ENCODE data around the gene MINDY1. TPM values are rescaled to one million over a fixed set of nuclear protein-coding genes. Genes with fewer than 3 reads are reported as not detected.

MINDY1 gene
- total and polyA plus RNA-seq, 2 experiments from 2014 or later, result 5.8 to 18.5 TPM

- Histone ChIP-seq H3K4me3 (no peak overlapping the region), H3K27ac (no peak overlapping the region), H3K9me3 (ENCODE audit: low read depth) (no peaks in the 10 kb centered on the region), H3K9me2 (replicated peaks; ENCODE audit: insufficient read depth) (no peaks in the 10 kb centered on the region), H2AFZ (no peak overlapping the region), H3K36me3 (replicated peaks; ENCODE audit: insufficient read depth, low read depth) (peaks cover under 1% of the 10 kb centered on the region), H4K20me1 (ENCODE audit: insufficient read depth, poor library complexity, severe bottlenecking) (peaks cover 35% of the 10 kb centered on the region), H3K4me1 (ENCODE audit: insufficient read depth) (peaks cover 28% of the 10 kb centered on the region), H3K79me2 (peaks cover 66% of the 10 kb centered on the region), H3K4me2 (no peak overlapping the region), H3K27me3 (no peaks in the 10 kb centered on the region)
- TF ChIP-seq, protein P1, sequence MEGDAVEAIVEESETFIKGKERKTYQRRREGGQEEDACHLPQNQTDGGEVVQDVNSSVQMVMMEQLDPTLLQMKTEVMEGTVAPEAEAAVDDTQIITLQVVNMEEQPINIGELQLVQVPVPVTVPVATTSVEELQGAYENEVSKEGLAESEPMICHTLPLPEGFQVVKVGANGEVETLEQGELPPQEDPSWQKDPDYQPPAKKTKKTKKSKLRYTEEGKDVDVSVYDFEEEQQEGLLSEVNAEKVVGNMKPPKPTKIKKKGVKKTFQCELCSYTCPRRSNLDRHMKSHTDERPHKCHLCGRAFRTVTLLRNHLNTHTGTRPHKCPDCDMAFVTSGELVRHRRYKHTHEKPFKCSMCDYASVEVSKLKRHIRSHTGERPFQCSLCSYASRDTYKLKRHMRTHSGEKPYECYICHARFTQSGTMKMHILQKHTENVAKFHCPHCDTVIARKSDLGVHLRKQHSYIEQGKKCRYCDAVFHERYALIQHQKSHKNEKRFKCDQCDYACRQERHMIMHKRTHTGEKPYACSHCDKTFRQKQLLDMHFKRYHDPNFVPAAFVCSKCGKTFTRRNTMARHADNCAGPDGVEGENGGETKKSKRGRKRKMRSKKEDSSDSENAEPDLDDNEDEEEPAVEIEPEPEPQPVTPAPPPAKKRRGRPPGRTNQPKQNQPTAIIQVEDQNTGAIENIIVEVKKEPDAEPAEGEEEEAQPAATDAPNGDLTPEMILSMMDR (IDR thresholded peaks at IDR 0.05; ENCODE audit: poor library complexity), result no peak
- TF ChIP-seq EZH2phosphoT487 (IDR thresholded peaks at IDR 0.05; ENCODE audit: low read depth, severe bottlenecking, unreplicated experiment), result no peak
- TF ChIP-seq EZH2 (IDR thresholded peaks at IDR 0.05; ENCODE audit: borderline replicate concordance), result no peak
- no peak for DNase-seq (ENCODE audit: low spot score)
- WGBS (ENCODE audit: low lambda C conversion rate, missing lambda C conversion rate), result 97% methylated on average over 13 of the region's 13 CpGs
Observed at GRCh38 chr1:150967936-150968335, 38.8 kb downstream of the MINDY1 start.

DNA sequence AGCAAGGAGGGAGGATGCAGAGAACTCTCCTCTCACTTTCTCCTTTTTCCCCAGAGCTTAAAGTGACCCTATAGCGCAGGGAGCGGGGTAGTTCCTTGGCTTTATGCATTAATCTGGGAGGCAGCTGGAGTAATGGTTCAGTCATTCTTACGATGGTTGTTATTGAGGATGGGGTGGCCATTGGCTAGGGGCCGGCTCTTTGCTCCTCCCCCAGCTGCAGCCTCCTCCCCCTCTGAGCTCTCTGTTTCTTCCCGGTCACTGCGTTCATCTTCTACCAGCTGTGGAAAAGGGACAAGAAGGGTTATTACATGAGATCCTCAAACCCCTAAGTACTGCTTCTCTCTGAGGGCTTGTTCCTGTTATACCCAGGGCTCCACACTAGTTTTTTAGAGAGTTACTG lies 40.7 kb downstream of the MINDY1 start:
- H3K27me3 ChIP-seq, result no peaks in the 10 kb centered on the region
- no peak overlapping the region for H3K4me3 ChIP-seq
- H3K4me2 ChIP-seq, result no peak overlapping the region
- no peak for DNase-seq (ENCODE audit: low spot score)
- TF ChIP-seq EZH2phosphoT487 (IDR thresholded peaks at IDR 0.05; ENCODE audit: low read depth, severe bottlenecking, unreplicated experiment), result no peak
- peaks cover 3% of the 10 kb centered on the region for H3K36me3 ChIP-seq (replicated peaks; ENCODE audit: insufficient read depth, low read depth)
- H3K79me2 ChIP-seq, result peaks cover 49% of the 10 kb centered on the region
- peaks cover 24% of the 10 kb centered on the region for H3K4me1 ChIP-seq (ENCODE audit: insufficient read depth)
- H3K9me3 ChIP-seq (ENCODE audit: low read depth), result no peaks in the 10 kb centered on the region
- no peak overlapping the region for H2AFZ ChIP-seq
- 80% methylated on average over 6 of the region's 6 CpGs for WGBS (ENCODE audit: low lambda C conversion rate, missing lambda C conversion rate)
- no peak overlapping the region for H3K27ac ChIP-seq
- peaks cover 34% of the 10 kb centered on the region for H4K20me1 ChIP-seq (ENCODE audit: insufficient read depth, poor library complexity, severe bottlenecking)
- no peaks in the 10 kb centered on the region for H3K9me2 ChIP-seq (replicated peaks; ENCODE audit: insufficient read depth)

GRCh38 chr1:150965605-150966004 lies 41.1 kb downstream of the MINDY1 start:
- H3K9me3 ChIP-seq (ENCODE audit: low read depth), result no peaks in the 10 kb centered on the region
- 99% methylated on average over 4 of the region's 4 CpGs for WGBS (ENCODE audit: low lambda C conversion rate, missing lambda C conversion rate)
- no peak for DNase-seq (ENCODE audit: low spot score)
- H2AFZ ChIP-seq, result no peak overlapping the region
- H3K27ac ChIP-seq, result no peak overlapping the region
- no peak overlapping the region for H3K4me3 ChIP-seq
- peaks cover 3% of the 10 kb centered on the region for H3K36me3 ChIP-seq (replicated peaks; ENCODE audit: insufficient read depth, low read depth)
- H4K20me1 ChIP-seq (ENCODE audit: insufficient read depth, poor library complexity, severe bottlenecking), result peaks cover 30% of the 10 kb centered on the region
- H3K27me3 ChIP-seq, result no peaks in the 10 kb centered on the region
- H3K79me2 ChIP-seq, result peaks cover 45% of the 10 kb centered on the region
- H3K4me1 ChIP-seq (ENCODE audit: insufficient read depth), result peaks cover 21% of the 10 kb centered on the region
- H3K9me2 ChIP-seq (replicated peaks; ENCODE audit: insufficient read depth), result no peaks in the 10 kb centered on the region
- no peak overlapping the region for H3K4me2 ChIP-seq
- TF ChIP-seq EZH2 (IDR thresholded peaks at IDR 0.05; ENCODE audit: borderline replicate concordance) (no peak), EZH2phosphoT487 (IDR thresholded peaks at IDR 0.05; ENCODE audit: low read depth, severe bottlenecking, unreplicated experiment) (no peak)
- TF ChIP-seq, protein P1 (IDR thresholded peaks at IDR 0.05; ENCODE audit: poor library complexity), result no peak

DNA sequence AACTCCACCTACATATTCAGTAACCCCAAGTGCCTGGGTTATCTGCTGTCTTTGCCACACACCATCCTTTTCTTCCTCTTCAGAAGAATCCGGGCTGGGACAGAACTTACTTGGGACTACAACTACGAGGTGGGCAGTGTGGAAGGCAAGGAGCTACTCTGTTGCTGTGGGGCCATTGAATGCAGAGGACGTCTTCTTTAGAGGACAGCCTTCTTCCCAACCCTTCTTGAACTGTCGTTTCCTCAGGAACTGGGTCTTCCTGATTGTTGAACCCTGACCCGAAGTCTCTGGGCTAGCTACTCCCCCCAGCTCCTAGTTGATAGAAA lies 42.6 kb downstream of the MINDY1 start:
- H3K27ac ChIP-seq, result no peak overlapping the region
- H3K4me2 ChIP-seq, result no peak overlapping the region
- 92% methylated on average over 5 of the region's 5 CpGs for WGBS (ENCODE audit: low lambda C conversion rate, missing lambda C conversion rate)
- H3K36me3 ChIP-seq (replicated peaks; ENCODE audit: insufficient read depth, low read depth), result peaks cover 3% of the 10 kb centered on the region
- no peak overlapping the region for H3K4me3 ChIP-seq
- H3K27me3 ChIP-seq, result no peaks in the 10 kb centered on the region
- H3K9me3 ChIP-seq (ENCODE audit: low read depth), result no peaks in the 10 kb centered on the region
- H3K4me1 ChIP-seq (ENCODE audit: insufficient read depth), result peaks cover 16% of the 10 kb centered on the region
- no peak overlapping the region for H2AFZ ChIP-seq
- no peaks in the 10 kb centered on the region for H3K9me2 ChIP-seq (replicated peaks; ENCODE audit: insufficient read depth)
- H3K79me2 ChIP-seq, result peaks cover 30% of the 10 kb centered on the region
- peaks cover 16% of the 10 kb centered on the region for H4K20me1 ChIP-seq (ENCODE audit: insufficient read depth, poor library complexity, severe bottlenecking)
- no peak for DNase-seq (ENCODE audit: low spot score)
- no peak for TF ChIP-seq EZH2phosphoT487 (IDR thresholded peaks at IDR 0.05; ENCODE audit: low read depth, severe bottlenecking, unreplicated experiment)
